GM18907 (cell line): ENCODE measurements around the gene MIP.
"Not testable (repeated sequence)": the region's sequence is repeated elsewhere in the genome, so short reads cannot be mapped to it uniquely, and the experiment has no call there.

Experiments
- ATAC-seq: cut with Tn5 transposase; IDR thresholded peaks from one replicate; pipeline ENCODE4 v1.9.1; 2021; ENCODE audit warnings: mild to moderate bottlenecking, moderate library complexity; ENCODE audit not compliant: unreplicated experiment

MIP gene

GRCh38 chr12:56468216-56469006, 14.0 kb upstream of the MIP start, which contains the start of gene SPRYD4:
TSS of gene SPRYD4 (plus strand) at chr12:56468578. CDS start at chr12:56468592, 14 bp downstream.
- ATAC-seq: peak; percentile 86

- no peak for ATAC-seq
Measured at GRCh38 chr12:56462565-56462964, 8.1 kb upstream of the MIP start.

- no peak for ATAC-seq
Measured at GRCh38 chr12:56461235-56462159, 7.0 kb upstream of the MIP start.

GRCh38 chr12:56457817-56458216, 3.4 kb upstream of the MIP start:
- no peak for ATAC-seq

- ATAC-seq: no peak
Measured at GRCh38 chr12:56451147-56451546, 3.3 kb downstream of the MIP start.

- ATAC-seq: no peak
Measured at GRCh38 chr12:56450241-56450640, 4.2 kb downstream of the MIP start.

- no peak for ATAC-seq
Measured at GRCh38 chr12:56449622-56449984, 4.9 kb downstream of the MIP start.

- ATAC-seq: peak; percentile 90
Measured at GRCh38 chr12:56448860-56449621, 5.4 kb downstream of the MIP start, which contains the start of gene TIMELESS. TSS of gene TIMELESS (minus strand) at chr12:56449426. CDS start at chr12:56434170, 15,256 bp downstream.

GRCh38 chr12:56443208-56443607, 11.2 kb downstream of the MIP start:
- not testable (repeated sequence) for ATAC-seq

- no peak for ATAC-seq
Measured at GRCh38 chr12:56437430-56438176, 16.9 kb downstream of the MIP start.

- ATAC-seq: no peak
Measured at GRCh38 chr12:56434828-56435227, 19.6 kb downstream of the MIP start.

GRCh38 chr12:56431850-56432249, 22.6 kb downstream of the MIP start:
- ATAC-seq: no peak

- no peak for ATAC-seq
Measured at GRCh38 chr12:56431288-56431687, 23.2 kb downstream of the MIP start.

GRCh38 chr12:56425940-56426438, 28.5 kb downstream of the MIP start:
- no peak for ATAC-seq

- ATAC-seq: no peak
Measured at GRCh38 chr12:56425193-56425592, 29.3 kb downstream of the MIP start.

GRCh38 chr12:56420411-56420810, 34.0 kb downstream of the MIP start:
- ATAC-seq: no peak

- no peak for ATAC-seq
Measured at GRCh38 chr12:56417739-56418138, 36.7 kb downstream of the MIP start.

- no peak for ATAC-seq
Measured at GRCh38 chr12:56414401-56414800, 40.1 kb downstream of the MIP start.

- ATAC-seq: no peak
Measured at GRCh38 chr12:56413392-56413791, 41.1 kb downstream of the MIP start.
